Natural killer cell (primary cell): ENCODE measurements around the gene CALHM6. TPM values are rescaled to one million over a fixed set of nuclear protein-coding genes. Genes with fewer than 3 reads are reported as not detected.

Experiments
- ATAC-seq, 3 donors: fragments of 150-1000 bp in 2 of 3; fragments of 200-7000 bp in 1 of 3; cut with Tn5 transposase; 1 replicate in 1 of 3; 2 replicates in 2 of 3; pipeline ENCODE4 v1.10.0; 2021; ENCODE audit warnings: mild to moderate bottlenecking in 2 of 3, moderate library complexity in 2 of 3
- DNase-seq, 2 donors: peaks; one replicate each; pipeline versions ENCODE4 v3.0.0 to v3.0.0-alpha.2; 2013 to 2021; ENCODE audit warnings: mixed read lengths in 1 of 2
- H3K27ac ChIP-seq: one replicate; pipeline ENCODE4 v1.5.1; 2013; ENCODE audit warnings: mild to moderate bottlenecking, low read length
- H3K27me3 ChIP-seq: one replicate; pipeline ENCODE4 v1.6.1; 2013; ENCODE audit warnings: low read length; ENCODE audit not compliant: control insufficient read depth, insufficient read depth
- H3K36me3 ChIP-seq: one replicate; pipeline ENCODE4 v1.6.1; 2013; ENCODE audit warnings: low read length; ENCODE audit not compliant: control insufficient read depth, insufficient read depth
- H3K4me1 ChIP-seq: one replicate; pipeline ENCODE4 v1.6.1; 2013; ENCODE audit warnings: low read length; ENCODE audit not compliant: control insufficient read depth, insufficient read depth
- H3K4me3 ChIP-seq: one replicate; pipeline ENCODE4 v1.5.1; 2013; ENCODE audit warnings: low read length
- H3K9me3 ChIP-seq: one replicate; pipeline ENCODE4 v1.6.1; 2013; ENCODE audit warnings: low read length; ENCODE audit not compliant: control insufficient read depth, insufficient read depth
- H3K27ac Mint-ChIP-seq, 2 donors: one replicate each; pipeline ENCODE4 v1.8.0; 2022; ENCODE audit warnings: mild to moderate bottlenecking in 2 of 2, mixed read lengths in 2 of 2, moderate library complexity in 1 of 2
- H3K27me3 Mint-ChIP-seq, 2 donors: one replicate each; pipeline ENCODE4 v1.8.0; 2022; ENCODE audit warnings: low read depth in 2 of 2, mixed read lengths in 2 of 2
- H3K36me3 Mint-ChIP-seq: one replicate; pipeline ENCODE4 v1.8.0; 2022; ENCODE audit warnings: mixed read lengths
- H3K4me1 Mint-ChIP-seq, 2 donors: one replicate each; pipeline ENCODE4 v1.8.0; 2022; ENCODE audit warnings: mixed read lengths in 2 of 2
- H3K4me3 Mint-ChIP-seq: one replicate; pipeline ENCODE4 v1.8.0; 2022; ENCODE audit warnings: mild to moderate bottlenecking, moderate library complexity, mixed read lengths
- H3K9me3 Mint-ChIP-seq, 2 donors: one replicate each; pipeline ENCODE4 v1.8.0; 2022; ENCODE audit warnings: mixed read lengths in 2 of 2
- CTCF ChIP-seq: fragments of 200-600 bp; IDR thresholded peaks from one replicate; pipeline ENCODE4 v1.8.0; 2022; ENCODE audit warnings: antibody characterized with exemption
- WGBS: methylation state at CpG from one replicate; pipeline ENCODE4 v1.1.7; 2013; ENCODE audit warnings: missing lambda C conversion rate; ENCODE audit not compliant: insufficient coverage; 5-methylcytosine and 5-hydroxymethylcytosine counted together
- intact Hi-C: fragments of 100-400 bp; cut with micrococcal nuclease; formaldehyde crosslinking; loops from one replicate; pipeline ENCODE4 v1.14.2; 2022
- total RNA-seq, 4 donors: library from RNA; stranded (reverse); fragments of 120-200 nt in 1 of 4; gene quantifications; one replicate each; pipeline versions ENCODE4 v1.2.3 to v1.2.4, GENCODE V29; 2013 to 2022

Gene CALHM6
- total RNA-seq, 3 donors from 2014 or later (not counting 1 experiment from before 2014, with no cell fraction given), result 7.9 to 20.6 (median 12.3) TPM

- Histone ChIP-seq H3K27me3 (no peaks in the 10 kb centered on the region), H3K36me3 (no peaks in the 10 kb centered on the region), H3K27ac (no peak overlapping the region), H3K9me3 (no peaks in the 10 kb centered on the region), H3K4me3 (no peak overlapping the region), H3K4me1 (peaks cover 7% of the 10 kb centered on the region)
- 55% methylated on average over 7 of the region's 9 CpGs for WGBS
- Mint-ChIP-seq H3K36me3 (no peaks in the 10 kb centered on the region), H3K9me3 (no peaks in the 10 kb centered on the region), H3K4me1 (peaks cover 9 to 10% of the 10 kb centered on the region in 2 donors), H3K4me3 (no peak overlapping the region), H3K27ac (no peak overlapping the region), H3K27me3 (peaks cover 7 to 12% of the 10 kb centered on the region in 2 donors)
- DNase-seq (no peak), ATAC-seq (peak in 1 of 3 donors; percentile 73)
- intact Hi-C loops, result no loop called here
- TF ChIP-seq CTCF, result no peak
Measured at GRCh38 chr6:116450769-116451740, 10.1 kb upstream of the CALHM6 start.

GRCh38 chr6:116451916-116452315, 9.3 kb upstream of the CALHM6 start:
- H3K9me3 Mint-ChIP-seq, result no peaks in the 10 kb centered on the region
- Histone ChIP-seq H3K36me3 (no peaks in the 10 kb centered on the region), H3K4me1 (peaks cover 5% of the 10 kb centered on the region), H3K9me3 (no peaks in the 10 kb centered on the region), H3K27me3 (no peaks in the 10 kb centered on the region), H3K4me3 (no peak overlapping the region), H3K27ac (no peak overlapping the region)
- no peak for TF ChIP-seq CTCF
- intact Hi-C loops, result no loop called here
- H3K4me3 Mint-ChIP-seq, result no peak overlapping the region
- DNase-seq (no peak), ATAC-seq (no peak)
- no peak overlapping the region for H3K27ac Mint-ChIP-seq
- H3K4me1 Mint-ChIP-seq, result peaks cover 2 to 10% of the 10 kb centered on the region in 2 donors
- peaks cover 7 to 12% of the 10 kb centered on the region in 2 donors for H3K27me3 Mint-ChIP-seq
- no peaks in the 10 kb centered on the region for H3K36me3 Mint-ChIP-seq

- Histone ChIP-seq H3K36me3 (no peaks in the 10 kb centered on the region), H3K27me3 (no peaks in the 10 kb centered on the region), H3K4me1 (peaks cover 5% of the 10 kb centered on the region), H3K4me3 (no peak overlapping the region), H3K27ac (no peak overlapping the region), H3K9me3 (no peaks in the 10 kb centered on the region)
- Mint-ChIP-seq H3K27ac (no peak overlapping the region), H3K4me3 (no peak overlapping the region), H3K9me3 (no peaks in the 10 kb centered on the region), H3K36me3 (no peaks in the 10 kb centered on the region), H3K4me1 (peaks cover 0 to 9% of the 10 kb centered on the region in 2 donors), H3K27me3 (peaks cover 7 to 12% of the 10 kb centered on the region in 2 donors)
- intact Hi-C loops, result no loop called here
- WGBS, result no CpG with 5 or more reads among the region's 2 CpGs
- no peak for DNase-seq
- TF ChIP-seq CTCF, result no peak
- ATAC-seq, result no peak
Measured at GRCh38 chr6:116452531-116452930, 8.6 kb upstream of the CALHM6 start.
